IPS-20b (cell line): ENCODE results near the gene PRMT7.

Experiments
- H3K27ac ChIP-seq: one replicate; pipeline ENCODE4 v1.5.1; 2013; ENCODE audit warnings: low read length
- H3K27me3 ChIP-seq: 2 replicates; pipeline ENCODE4 v1.6.1; 2013; ENCODE audit warnings: mild to moderate bottlenecking, low read length, inconsistent platforms; ENCODE audit not compliant: insufficient read depth
- H3K36me3 ChIP-seq: 2 replicates; pipeline ENCODE4 v1.6.1; 2013; ENCODE audit warnings: low read depth, mild to moderate bottlenecking, inconsistent platforms, low read length, moderate library complexity; ENCODE audit not compliant: insufficient read depth
- H3K4me1 ChIP-seq: 2 replicates; pipeline ENCODE4 v1.6.1; 2013; ENCODE audit warnings: mild to moderate bottlenecking, control low read depth, inconsistent platforms, low read length, moderate library complexity; ENCODE audit not compliant: insufficient read depth
- H3K4me3 ChIP-seq: 2 replicates; pipeline ENCODE4 v1.5.1; 2013; ENCODE audit warnings: mild to moderate bottlenecking, low read length, inconsistent platforms
- H3K9ac ChIP-seq: 2 replicates; pipeline ENCODE4 v1.6.1; 2013; ENCODE audit warnings: low read depth, mild to moderate bottlenecking, inconsistent platforms, low read length, moderate library complexity
- H3K9me3 ChIP-seq: 2 replicates; pipeline ENCODE4 v1.6.1; 2013; ENCODE audit warnings: mild to moderate bottlenecking, low read depth, low read length, inconsistent platforms; ENCODE audit not compliant: insufficient read depth

Gene PRMT7

DNA sequence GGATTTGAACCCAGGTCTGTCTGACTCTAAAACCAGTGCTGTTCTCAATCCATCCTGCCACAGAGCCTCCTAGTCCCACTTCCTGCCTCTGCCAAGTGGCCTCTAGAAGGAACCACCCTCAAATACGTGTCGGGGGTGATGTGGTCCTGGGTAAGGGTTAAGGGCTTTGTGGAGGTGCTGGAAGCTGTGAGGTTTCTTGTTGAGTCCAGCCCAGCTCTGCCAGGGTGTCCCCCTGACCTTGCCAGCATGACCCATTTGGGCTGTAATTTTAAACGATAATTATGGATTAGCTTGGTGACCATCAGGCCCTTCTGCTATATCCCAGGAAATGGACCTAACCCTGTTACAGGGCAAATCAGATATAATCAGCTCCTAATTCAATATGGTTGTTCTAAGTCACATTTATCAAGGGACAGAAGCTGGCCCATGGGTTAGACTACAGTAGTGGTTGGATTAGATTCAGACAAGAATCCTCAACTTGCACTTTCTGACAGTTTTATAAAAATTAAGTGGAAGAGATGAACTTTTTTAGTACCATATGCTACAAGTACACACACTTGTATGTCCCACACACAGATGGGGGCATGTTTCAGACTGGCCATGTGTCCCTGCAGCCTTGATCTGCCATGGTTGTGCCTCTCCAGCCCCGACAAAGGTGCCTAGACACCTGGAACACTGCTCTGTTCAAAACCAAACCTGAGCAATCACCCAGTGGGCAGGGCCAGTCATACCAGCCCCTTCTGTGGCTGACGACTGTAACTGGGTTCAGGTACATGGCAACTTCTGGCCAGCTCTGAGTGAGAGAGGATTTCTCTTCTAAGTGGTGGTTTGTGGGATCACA, 89.5 kb downstream of the PRMT7 start:
- no peaks in the 10 kb centered on the region for H3K36me3 ChIP-seq
- no peaks in the 10 kb centered on the region; the same call in 1 of the 2 replicates for H3K27me3 ChIP-seq
- no peak overlapping the region for H3K9ac ChIP-seq
- H3K9me3 ChIP-seq, result no peaks in the 10 kb centered on the region
- H3K27ac ChIP-seq, result no peak overlapping the region
- no peaks in the 10 kb centered on the region; the same call in 1 of the 2 replicates for H3K4me1 ChIP-seq
- H3K4me3 ChIP-seq, result no peak overlapping the region

DNA sequence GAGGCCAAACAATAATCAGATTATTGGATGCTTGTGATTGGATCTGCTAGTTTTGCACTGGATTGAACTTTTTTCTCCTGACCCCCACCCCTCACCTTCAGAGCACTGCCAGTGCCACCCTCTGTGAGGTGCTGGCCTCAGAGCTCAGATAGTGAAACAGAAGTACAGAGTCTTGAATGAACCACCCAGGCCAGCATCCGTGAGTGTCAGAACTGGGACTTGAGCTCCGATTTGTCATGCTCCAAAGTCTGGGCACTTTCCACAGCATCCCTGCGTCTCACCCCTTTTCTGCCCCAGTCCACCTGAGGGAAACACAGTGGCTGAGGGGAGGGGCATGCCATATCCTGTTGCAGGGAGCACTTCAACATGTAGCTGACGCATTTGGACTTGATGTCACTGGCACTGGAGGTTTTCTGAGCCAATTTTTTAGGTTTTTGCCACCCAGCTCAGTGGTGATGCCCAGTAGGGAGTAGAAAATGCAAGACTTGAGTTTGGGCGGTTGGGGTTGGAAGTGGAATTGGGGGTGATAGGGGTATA, 90.2 kb downstream of the PRMT7 start:
- H3K27ac ChIP-seq, result no peak overlapping the region
- H3K36me3 ChIP-seq, result no peaks in the 10 kb centered on the region
- no peaks in the 10 kb centered on the region for H3K9me3 ChIP-seq
- no peak overlapping the region for H3K9ac ChIP-seq
- H3K4me3 ChIP-seq, result no peak overlapping the region
- H3K27me3 ChIP-seq, result no peaks in the 10 kb centered on the region; the same call in 1 of the 2 replicates
- H3K4me1 ChIP-seq, result no peaks in the 10 kb centered on the region; the same call in 1 of the 2 replicates

DNA sequence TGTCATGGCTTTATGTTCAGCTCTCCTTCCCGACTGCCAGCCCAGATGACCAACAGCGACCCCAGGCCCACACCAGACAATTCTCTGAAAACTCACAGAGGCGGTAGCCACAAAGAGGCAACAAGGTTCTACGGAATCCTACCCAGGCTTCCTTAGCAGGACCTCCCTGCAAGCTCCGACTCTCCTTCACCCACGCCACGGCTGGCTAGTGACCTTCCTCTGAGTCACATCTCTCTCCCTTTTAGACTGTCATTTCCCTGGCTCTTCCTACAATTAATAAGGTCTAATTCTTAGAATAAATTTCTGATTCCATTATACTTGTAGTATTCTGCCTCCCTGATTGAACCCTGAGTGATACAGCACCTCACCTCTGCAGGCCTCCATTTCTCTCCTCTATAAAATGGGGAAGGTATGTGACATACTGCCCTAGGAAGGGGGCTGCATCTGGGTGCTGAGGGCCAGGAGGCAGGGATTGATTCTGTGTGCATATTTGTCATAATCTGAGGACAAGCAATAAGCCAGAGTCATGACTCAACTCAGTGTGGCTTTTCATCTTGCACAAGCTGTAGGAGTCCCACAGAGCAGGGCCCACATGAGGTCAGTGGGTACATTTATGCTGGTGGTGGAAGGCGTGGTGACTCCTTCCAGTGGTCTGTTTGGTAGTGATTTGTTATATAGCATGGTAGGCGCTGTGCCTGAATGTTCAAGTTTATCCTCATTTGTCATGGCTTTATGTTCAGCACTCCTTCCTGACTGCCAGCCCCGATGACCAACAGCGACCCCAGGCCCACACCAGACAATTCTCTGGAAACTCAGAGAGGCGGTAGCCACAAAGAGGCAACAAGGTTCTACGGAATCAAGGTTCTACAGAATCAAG, 91.3 kb downstream of the PRMT7 start:
- no peak overlapping the region for H3K9ac ChIP-seq
- H3K27ac ChIP-seq, result no peak overlapping the region
- no peaks in the 10 kb centered on the region for H3K36me3 ChIP-seq
- no peaks in the 10 kb centered on the region for H3K9me3 ChIP-seq
- H3K27me3 ChIP-seq, result no peaks in the 10 kb centered on the region; the same call in 1 of the 2 replicates
- peaks cover 6% of the 10 kb centered on the region; the same call in 1 of the 2 replicates for H3K4me1 ChIP-seq
- H3K4me3 ChIP-seq, result no peak overlapping the region

DNA sequence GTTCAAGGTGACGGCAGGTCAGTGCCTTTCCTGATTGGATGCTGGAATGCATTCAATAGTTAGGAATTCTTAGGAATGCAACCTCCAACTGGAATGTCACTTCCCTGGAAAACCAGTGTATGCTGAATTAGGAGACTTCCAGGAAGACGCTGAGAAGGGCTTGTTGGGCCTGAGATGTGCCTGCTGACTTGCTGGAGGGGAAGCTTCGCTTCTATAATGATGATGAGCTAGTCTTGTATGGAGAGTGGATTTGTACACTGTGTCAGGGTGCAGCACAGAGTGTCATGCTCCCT, 91.9 kb downstream of the PRMT7 start:
- H3K9me3 ChIP-seq, result no peaks in the 10 kb centered on the region
- no peak overlapping the region for H3K4me3 ChIP-seq
- H3K27me3 ChIP-seq, result no peaks in the 10 kb centered on the region
- H3K4me1 ChIP-seq, result peaks cover 6% of the 10 kb centered on the region; the same call in 1 of the 2 replicates
- no peaks in the 10 kb centered on the region for H3K36me3 ChIP-seq
- H3K9ac ChIP-seq, result no peak overlapping the region
- H3K27ac ChIP-seq, result no peak overlapping the region

DNA sequence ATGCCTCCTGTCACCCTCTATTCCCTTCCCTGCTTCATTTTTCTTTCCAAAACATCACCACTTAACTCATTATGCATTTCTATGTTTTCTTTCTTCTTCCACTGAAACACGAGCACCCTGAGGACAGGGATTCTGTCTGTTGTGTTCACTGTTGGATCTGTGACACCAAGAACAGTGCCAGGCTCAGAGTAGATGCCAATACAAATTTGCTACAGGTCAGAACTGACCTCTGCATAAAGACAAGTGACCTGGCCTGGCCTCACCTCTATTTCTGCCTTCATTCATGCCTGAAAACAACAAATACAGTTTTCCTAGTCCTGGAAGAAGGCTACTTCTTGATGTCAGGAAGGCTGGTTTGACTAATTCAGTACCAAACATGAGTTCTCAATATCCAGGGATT, 92.4 kb downstream of the PRMT7 start:
- H3K4me1 ChIP-seq, result peaks cover 6% of the 10 kb centered on the region; the same call in 1 of the 2 replicates

GRCh38 chr16:68403704-68404103, 92.9 kb downstream of the PRMT7 start:
- Histone ChIP-seq H3K27me3 (no peaks in the 10 kb centered on the region), H3K9ac (no peak overlapping the region), H3K4me3 (no peak overlapping the region), H3K9me3 (no peaks in the 10 kb centered on the region), H3K27ac (no peak overlapping the region), H3K36me3 (no peaks in the 10 kb centered on the region), H3K4me1 (peaks cover 10% of the 10 kb centered on the region)

More for the DNA sequence above, 92.4 kb downstream of the PRMT7 start:
- Histone ChIP-seq H3K27ac (no peak overlapping the region), H3K36me3 (no peaks in the 10 kb centered on the region), H3K4me3 (no peak overlapping the region), H3K27me3 (no peaks in the 10 kb centered on the region), H3K9ac (no peak overlapping the region), H3K9me3 (no peaks in the 10 kb centered on the region)

- Histone ChIP-seq H3K27ac (no peak overlapping the region), H3K4me1 (peaks cover 13% of the 10 kb centered on the region), H3K4me3 (no peak overlapping the region), H3K9me3 (no peaks in the 10 kb centered on the region), H3K36me3 (no peaks in the 10 kb centered on the region), H3K9ac (no peak overlapping the region), H3K27me3 (no peaks in the 10 kb centered on the region)
Measured at GRCh38 chr16:68404736-68405345, 94.0 kb downstream of the PRMT7 start.

DNA sequence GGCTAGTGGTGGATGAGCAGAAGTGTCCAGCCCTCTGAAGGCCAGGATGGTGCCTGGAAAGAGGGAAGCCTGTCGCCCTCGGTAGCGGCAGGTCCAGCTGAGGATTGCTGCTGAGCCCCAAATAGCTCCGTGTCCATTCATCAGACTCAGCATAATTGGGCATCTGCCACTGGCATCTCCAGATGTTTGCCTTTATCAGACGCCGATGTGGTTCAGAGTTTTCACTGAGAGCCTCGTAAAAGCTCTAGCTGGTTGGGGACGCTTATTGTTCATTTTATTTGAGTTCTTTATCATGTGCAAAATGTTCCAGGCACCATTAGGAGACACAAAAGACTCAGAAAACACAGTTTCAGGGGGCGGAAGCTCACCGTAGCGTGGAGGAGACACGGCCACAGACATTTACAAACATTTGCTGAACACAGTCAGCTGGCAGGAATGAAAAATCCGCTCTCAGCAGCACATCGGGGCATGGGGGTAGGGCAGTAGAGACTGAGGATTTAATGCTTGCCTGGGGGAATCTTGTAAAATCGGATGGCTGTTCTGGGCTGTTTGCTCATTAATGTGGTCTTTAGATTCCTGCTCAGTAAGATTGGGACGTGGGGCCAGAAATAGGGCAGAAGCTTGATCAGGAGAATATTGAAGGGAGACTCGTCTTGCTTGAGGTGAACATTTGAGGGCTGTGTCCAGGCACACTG, 95.8 kb downstream of the PRMT7 start:
- Histone ChIP-seq H3K27ac (no peak overlapping the region), H3K4me1 (peaks cover 13% of the 10 kb centered on the region), H3K9ac (no peak overlapping the region), H3K27me3 (no peaks in the 10 kb centered on the region; the same call in 1 of the 2 replicates), H3K4me3 (no peak overlapping the region), H3K9me3 (no peaks in the 10 kb centered on the region), H3K36me3 (no peaks in the 10 kb centered on the region)
